Astrocyte of the spinal cord (primary cell): ENCODE data around the gene SF1.

Source experiments
- DNase-seq: peaks from one replicate; pipeline ENCODE4 v3.0.0; 2011; ENCODE audit warnings: low read depth, low spot score
- H3K4me3 ChIP-seq: 2 replicates; pipeline ENCODE4 v1.5.1; 2011; ENCODE audit warnings: low read depth, mild to moderate bottlenecking, low read length, moderate library complexity
- in situ Hi-C: cut with HindIII; loops from 2 replicates; pipeline ENCODE4 v1.10.0; 2017; ENCODE audit warnings: low sequenced_read_pairs
- TF ChIP-seq, protein P1 (sequence below): IDR thresholded peaks from 2 replicates; pipeline ENCODE4 v1.5.1; 2012; ENCODE audit warnings: low read depth, mild to moderate bottlenecking, low read length, inconsistent platforms

SF1 gene

DNA sequence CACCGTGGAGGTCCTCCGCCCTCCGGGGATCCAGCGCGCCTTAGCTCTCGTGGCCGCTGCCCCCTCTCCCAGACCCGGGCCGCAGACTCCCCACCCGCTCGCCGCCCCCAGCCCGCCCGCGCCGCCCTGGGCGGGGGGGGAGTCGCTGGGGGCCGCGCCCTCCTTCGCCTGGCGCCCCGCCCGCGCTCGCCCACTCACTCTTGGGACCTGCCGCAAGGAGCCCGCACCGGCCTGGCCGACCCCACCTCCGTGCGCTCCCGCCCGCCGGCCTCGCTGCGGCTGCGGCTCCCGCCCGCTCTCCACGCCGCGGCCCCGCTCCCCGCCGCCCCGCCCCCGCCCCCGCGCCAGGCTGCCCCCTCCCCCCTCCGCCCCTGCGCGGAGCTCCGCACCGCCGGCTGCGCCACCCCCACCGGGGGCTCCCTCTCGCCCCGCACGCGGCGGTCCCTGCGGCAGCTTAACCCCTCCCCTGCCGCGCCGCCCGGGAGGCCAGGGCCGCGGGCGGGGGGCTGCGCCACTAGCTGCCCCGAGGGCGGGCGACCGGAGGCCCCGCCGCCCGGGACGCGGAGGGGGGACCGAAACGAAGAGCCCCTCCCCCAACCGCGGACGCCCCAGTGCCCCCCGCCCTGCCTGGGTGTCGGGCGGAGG lies 33.7 kb downstream of the SF1 start:
- DNase-seq: no peak
- peak overlapping the region; percentile 24 for H3K4me3 ChIP-seq
- TF ChIP-seq, protein P1, sequence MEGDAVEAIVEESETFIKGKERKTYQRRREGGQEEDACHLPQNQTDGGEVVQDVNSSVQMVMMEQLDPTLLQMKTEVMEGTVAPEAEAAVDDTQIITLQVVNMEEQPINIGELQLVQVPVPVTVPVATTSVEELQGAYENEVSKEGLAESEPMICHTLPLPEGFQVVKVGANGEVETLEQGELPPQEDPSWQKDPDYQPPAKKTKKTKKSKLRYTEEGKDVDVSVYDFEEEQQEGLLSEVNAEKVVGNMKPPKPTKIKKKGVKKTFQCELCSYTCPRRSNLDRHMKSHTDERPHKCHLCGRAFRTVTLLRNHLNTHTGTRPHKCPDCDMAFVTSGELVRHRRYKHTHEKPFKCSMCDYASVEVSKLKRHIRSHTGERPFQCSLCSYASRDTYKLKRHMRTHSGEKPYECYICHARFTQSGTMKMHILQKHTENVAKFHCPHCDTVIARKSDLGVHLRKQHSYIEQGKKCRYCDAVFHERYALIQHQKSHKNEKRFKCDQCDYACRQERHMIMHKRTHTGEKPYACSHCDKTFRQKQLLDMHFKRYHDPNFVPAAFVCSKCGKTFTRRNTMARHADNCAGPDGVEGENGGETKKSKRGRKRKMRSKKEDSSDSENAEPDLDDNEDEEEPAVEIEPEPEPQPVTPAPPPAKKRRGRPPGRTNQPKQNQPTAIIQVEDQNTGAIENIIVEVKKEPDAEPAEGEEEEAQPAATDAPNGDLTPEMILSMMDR: no peak
- in situ Hi-C loops: no loop called here

DNA sequence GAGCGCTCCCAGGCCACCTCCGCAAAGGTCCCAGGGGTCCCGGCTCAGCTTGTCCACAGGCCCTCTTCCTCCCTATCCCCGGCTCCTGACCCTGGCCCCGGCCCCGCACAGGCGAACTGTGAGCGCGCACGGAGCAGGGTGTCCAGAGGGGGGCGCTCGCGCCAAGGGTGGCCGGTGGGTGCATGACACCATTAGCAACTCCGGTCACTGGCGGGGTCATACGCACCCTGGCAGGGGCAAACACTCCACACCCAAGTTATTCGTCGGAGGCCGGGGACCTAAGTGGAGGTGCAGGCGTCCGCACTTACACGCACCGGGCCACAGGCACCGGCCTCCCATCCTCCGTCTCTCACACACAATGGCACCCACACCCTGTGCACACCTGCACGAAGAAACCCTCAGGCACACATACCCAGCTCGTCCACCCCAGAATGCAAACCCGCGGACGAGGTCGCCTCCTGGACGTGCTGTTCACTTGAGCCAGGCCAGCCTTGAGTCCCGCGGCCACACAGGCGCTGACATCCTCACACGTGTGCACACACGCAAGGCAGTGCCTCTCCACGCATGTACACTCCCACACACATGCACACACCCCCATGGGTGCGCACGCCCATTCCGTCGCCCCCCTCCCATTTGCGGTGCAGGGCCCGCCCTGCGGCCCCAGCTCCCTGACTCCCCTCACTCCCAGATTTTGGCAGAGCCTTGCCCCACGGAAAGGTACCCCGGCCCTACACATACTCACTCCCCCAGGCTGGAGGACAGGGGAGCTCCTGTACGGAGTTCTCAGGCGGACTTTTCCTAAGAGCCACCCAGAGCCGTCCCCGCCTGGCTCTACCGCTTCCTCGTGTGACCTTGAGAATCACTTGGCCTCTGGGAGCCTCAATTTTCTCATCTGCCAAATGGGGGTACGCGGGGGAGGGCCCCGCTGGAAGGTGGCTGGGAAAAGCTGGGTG lies 34.5 kb downstream of the SF1 start, which contains the start of gene RASGRP2:
TSS of gene RASGRP2 (minus strand) at position 552 of the 953 bp plus-strand sequence. CDS start 1,276 bp downstream, outside the sequence.
- TF ChIP-seq, protein P1: peak; percentile 71
- H3K4me3 ChIP-seq: peak within 1 kb of the TSS; percentile 24
- in situ Hi-C loops: no loop called here
- DNase-seq: no peak

DNA sequence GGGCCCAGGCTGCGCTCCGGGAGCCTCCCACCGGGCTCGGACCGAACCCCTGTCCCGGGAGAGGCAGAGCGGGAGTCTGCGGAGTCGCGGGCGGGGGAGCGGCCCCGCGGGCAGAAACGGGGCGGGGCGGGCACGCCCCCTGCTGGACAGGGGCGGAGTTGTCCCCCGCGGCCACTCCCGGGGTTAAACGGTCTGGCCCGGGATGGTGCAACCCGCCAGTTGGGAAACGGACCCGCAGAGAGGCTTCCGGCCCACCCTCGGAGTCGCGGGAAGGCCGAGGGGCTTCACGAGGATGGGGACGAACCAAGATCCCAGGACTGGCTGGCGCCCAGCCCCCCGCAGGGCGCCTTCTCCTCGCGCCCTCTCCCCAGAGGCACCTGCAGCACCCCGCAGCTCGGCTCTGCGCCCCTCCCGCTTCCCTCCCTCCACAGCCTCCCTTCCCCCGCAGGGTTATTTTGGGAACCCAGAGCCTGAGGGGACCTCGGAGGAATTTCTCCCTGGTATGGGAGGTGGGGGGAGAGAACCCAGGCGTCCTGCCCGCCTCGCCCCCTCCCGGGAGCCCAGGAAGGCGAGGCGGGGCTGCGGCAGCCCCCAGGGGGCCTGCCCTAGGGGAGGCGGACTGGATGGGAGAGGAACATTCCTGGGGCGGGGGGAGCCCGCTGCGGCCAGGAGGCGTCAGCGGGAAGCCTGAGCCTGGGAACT lies 35.3 kb downstream of the SF1 start:
- in situ Hi-C loops: no loop called here
- TF ChIP-seq, protein P1: peak; percentile 77
- H3K4me3 ChIP-seq: peak overlapping the region; percentile 0
- no peak for DNase-seq

DNA sequence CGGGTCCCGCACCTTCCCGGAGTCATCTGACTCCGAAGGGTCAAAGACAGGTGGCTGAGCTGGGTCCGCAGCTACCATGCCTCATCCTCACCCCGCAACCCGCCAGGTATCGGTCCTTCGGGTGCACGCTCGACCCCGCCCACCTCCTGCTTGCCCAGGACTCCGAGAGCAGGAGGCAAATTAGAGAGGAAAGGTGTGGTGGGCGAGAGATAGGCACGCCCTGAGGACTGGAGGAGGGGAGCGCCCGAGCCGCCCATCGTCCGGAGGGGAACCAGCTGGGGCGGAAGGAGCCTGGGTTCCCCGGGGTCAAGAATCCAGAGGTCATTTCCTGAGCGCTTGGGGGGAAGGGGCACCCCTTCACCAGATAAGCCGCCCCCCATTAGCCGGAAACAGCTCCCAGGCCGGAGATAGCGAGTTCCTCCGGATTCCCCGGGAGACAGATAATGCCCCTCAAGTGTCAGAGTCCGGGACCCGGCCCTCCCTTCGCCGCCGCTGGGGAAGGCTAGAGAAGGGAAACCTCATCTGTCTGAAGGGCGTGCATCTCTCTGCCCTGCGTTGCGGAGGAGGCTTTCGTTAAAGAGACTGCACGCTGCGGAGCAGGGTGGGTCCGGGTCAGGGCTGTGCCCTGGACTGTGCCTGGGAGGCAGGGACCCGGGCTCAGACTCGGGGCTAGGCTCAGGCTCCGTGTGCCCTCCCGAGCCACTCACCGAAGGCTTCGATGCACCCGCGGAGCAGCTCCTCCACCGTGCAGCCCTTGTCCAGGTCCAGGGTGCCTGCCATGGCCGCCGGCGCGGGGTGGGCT lies 36.1 kb downstream of the SF1 start:
- DNase-seq: no peak
- in situ Hi-C loops: no loop called here
- TF ChIP-seq, protein P1: no peak
- peak overlapping the region; percentile 0 for H3K4me3 ChIP-seq

DNA sequence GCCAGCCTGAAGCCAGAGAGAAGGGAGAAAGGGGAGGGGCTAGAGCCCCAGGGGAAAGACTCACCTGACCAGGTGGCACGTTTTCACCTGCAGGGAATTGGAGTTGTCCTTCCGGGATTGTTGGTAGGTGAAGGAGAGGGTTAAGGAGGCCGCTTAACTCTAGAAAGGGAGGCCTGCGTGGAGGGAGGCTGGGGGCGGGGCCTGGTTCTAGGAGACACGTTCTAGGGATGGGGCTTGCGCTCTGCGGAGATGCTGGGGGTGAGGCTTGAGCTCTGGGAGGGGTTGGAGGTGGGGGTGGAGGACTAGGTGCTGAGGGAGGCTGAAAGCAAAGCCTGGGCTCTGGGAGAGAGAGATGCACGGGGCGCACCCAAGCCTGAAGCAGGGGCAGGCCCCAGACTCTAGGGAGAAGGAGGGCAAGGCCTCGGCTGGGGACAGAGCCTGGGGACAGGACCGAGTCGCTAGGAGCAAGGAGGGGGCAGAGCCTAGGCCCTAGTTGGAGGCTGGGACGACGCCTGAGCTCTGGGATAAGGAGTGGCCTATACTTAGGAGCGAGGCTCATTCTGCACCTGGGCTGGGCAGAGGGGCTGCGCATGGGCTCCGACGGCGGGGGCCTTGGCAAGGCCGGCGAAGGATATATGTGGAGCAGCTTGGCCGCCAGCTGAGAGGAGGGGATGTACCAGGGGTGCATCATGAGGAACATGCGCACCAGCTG lies 36.8 kb downstream of the SF1 start:
- H3K4me3 ChIP-seq: no peak overlapping the region
- DNase-seq: no peak
- in situ Hi-C loops: no loop called here
- TF ChIP-seq, protein P1: no peak
